OCI-LY1 (cell line): ENCODE results near the gene CRNN.

Experiments used
- H2AFZ ChIP-seq: fragments of 200-600 bp; sonication (generic), shearing (Covaris generic); 2 replicates; pipeline ENCODE4 v1.6.0; 2014; ENCODE audit warnings: antibody characterized with exemption, mild to moderate bottlenecking, low read length
- H3F3A ChIP-seq: fragments of 200-600 bp; sonication (generic), shearing (Covaris generic); 2 replicates; pipeline ENCODE4 v1.6.0; 2014; ENCODE audit warnings: mild to moderate bottlenecking, antibody characterized with exemption, low read length, moderate library complexity; ENCODE audit not compliant: insufficient read depth
- H3K27ac ChIP-seq: fragments of 200-600 bp; sonication (generic); 2 replicates; pipeline ENCODE4 v1.5.1; 2014; ENCODE audit warnings: low read length, mixed run types, mild to moderate bottlenecking, low read depth; ENCODE audit not compliant: poor library complexity, severe bottlenecking
- H3K27me3 ChIP-seq: fragments of 200-600 bp; sonication (generic); 2 replicates; pipeline ENCODE4 v1.6.0; 2014; ENCODE audit warnings: antibody characterized with exemption, mild to moderate bottlenecking, low read length, moderate library complexity; ENCODE audit not compliant: insufficient read depth
- H3K36me3 ChIP-seq: fragments of 200-600 bp; sonication (generic); 2 replicates; pipeline ENCODE4 v1.6.1; 2014; ENCODE audit warnings: mild to moderate bottlenecking, antibody characterized with exemption, low read length, moderate library complexity, mixed read lengths; ENCODE audit not compliant: insufficient read depth
- H3K4me1 ChIP-seq: fragments of 200-600 bp; sonication (generic); 2 replicates; pipeline ENCODE4 v1.5.1; 2014; ENCODE audit warnings: mild to moderate bottlenecking, low read length, moderate library complexity; ENCODE audit not compliant: insufficient read depth, severe bottlenecking
- H3K4me2 ChIP-seq: fragments of 200-600 bp; sonication (generic), shearing (Covaris generic); 2 replicates; pipeline ENCODE4 v1.6.1; 2014; ENCODE audit warnings: low read length
- H3K4me3 ChIP-seq: fragments of 200-600 bp; sonication (generic); 2 replicates; pipeline ENCODE4 v1.5.1; 2014; ENCODE audit warnings: low read length, low read depth, mild to moderate bottlenecking, mixed read lengths; ENCODE audit not compliant: poor library complexity, severe bottlenecking
- H3K79me2 ChIP-seq: fragments of 200-600 bp; shearing (Covaris generic); 2 replicates; pipeline ENCODE4 v1.6.1; 2016; ENCODE audit warnings: mixed run types, low read length, mixed read lengths; ENCODE audit not compliant: insufficient read depth
- H3K9ac ChIP-seq: fragments of 200-600 bp; sonication (generic), shearing (Covaris generic); 2 replicates; pipeline ENCODE4 v1.6.1; 2014; ENCODE audit warnings: mild to moderate bottlenecking, low read length, mixed read lengths
- H3K9me2 ChIP-seq: fragments of 200-600 bp; sonication (generic), shearing (Covaris generic); 2 replicates; pipeline ENCODE4 v1.6.1; 2014; ENCODE audit warnings: low read depth, mild to moderate bottlenecking, low read length, mixed read lengths
- H3K9me3 ChIP-seq: fragments of 200-600 bp; shearing (Covaris generic); 2 replicates; pipeline ENCODE4 v1.6.1; 2014; ENCODE audit warnings: low read length, mixed read lengths
- H4K20me1 ChIP-seq: fragments of 200-600 bp; sonication (generic), shearing (Covaris generic); 2 replicates; pipeline ENCODE4 v1.6.0; 2016; ENCODE audit warnings: mild to moderate bottlenecking, low read length; ENCODE audit not compliant: insufficient read depth
- EZH2 ChIP-seq: fragments of 200-600 bp; sonication (generic), shearing (Covaris generic); IDR thresholded peaks from 2 replicates; pipeline ENCODE4 v1.8.0; 2017; ENCODE audit warnings: borderline replicate concordance, mixed run types, mild to moderate bottlenecking, antibody characterized with exemption, low read length, moderate library complexity, mixed read lengths
- TF ChIP-seq, protein P1 (sequence below): fragments of 200-600 bp; sonication (generic), shearing (Covaris generic); IDR thresholded peaks from 2 replicates; pipeline ENCODE4 v1.5.1; 2017; ENCODE audit warnings: mild to moderate bottlenecking, antibody characterized with exemption, low read length, moderate library complexity, mixed read lengths

Gene CRNN

DNA sequence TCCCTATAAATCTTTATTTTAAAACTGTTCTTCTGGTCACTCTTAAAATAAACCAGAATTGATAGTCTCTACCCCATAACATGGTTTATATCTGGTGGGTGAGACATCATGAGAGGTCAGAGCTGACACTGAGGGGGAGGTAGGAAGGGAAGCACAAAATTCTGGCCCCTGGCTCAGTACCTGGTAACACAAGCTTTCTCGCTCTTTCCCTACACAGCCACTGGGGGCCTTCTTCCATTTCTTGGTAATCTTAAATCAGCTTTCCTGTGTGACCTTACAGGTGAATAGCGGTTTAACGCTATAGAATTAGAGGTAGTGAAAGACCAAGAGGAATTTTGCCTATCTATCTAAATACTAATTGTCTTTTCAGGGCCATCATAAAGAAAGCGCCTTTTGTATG is 5.4 kb downstream of the CRNN start:
- Histone ChIP-seq H3K9me2 (no peaks in the 10 kb centered on the region), H3K36me3 (no peaks in the 10 kb centered on the region), H3K4me2 (no peak overlapping the region), H3K9ac (no peak overlapping the region), H3K4me3 (no peak overlapping the region), H3K27ac (no peak overlapping the region), H3F3A (no peaks in the 10 kb centered on the region), H4K20me1 (no peaks in the 10 kb centered on the region), H3K79me2 (no peaks in the 10 kb centered on the region), H2AFZ (no peak overlapping the region), H3K4me1 (no peaks in the 10 kb centered on the region), H3K9me3 (no peaks in the 10 kb centered on the region), H3K27me3 (no peaks in the 10 kb centered on the region)
- TF ChIP-seq EZH2, result no peak
- TF ChIP-seq, protein P1, sequence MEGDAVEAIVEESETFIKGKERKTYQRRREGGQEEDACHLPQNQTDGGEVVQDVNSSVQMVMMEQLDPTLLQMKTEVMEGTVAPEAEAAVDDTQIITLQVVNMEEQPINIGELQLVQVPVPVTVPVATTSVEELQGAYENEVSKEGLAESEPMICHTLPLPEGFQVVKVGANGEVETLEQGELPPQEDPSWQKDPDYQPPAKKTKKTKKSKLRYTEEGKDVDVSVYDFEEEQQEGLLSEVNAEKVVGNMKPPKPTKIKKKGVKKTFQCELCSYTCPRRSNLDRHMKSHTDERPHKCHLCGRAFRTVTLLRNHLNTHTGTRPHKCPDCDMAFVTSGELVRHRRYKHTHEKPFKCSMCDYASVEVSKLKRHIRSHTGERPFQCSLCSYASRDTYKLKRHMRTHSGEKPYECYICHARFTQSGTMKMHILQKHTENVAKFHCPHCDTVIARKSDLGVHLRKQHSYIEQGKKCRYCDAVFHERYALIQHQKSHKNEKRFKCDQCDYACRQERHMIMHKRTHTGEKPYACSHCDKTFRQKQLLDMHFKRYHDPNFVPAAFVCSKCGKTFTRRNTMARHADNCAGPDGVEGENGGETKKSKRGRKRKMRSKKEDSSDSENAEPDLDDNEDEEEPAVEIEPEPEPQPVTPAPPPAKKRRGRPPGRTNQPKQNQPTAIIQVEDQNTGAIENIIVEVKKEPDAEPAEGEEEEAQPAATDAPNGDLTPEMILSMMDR, result no peak

DNA sequence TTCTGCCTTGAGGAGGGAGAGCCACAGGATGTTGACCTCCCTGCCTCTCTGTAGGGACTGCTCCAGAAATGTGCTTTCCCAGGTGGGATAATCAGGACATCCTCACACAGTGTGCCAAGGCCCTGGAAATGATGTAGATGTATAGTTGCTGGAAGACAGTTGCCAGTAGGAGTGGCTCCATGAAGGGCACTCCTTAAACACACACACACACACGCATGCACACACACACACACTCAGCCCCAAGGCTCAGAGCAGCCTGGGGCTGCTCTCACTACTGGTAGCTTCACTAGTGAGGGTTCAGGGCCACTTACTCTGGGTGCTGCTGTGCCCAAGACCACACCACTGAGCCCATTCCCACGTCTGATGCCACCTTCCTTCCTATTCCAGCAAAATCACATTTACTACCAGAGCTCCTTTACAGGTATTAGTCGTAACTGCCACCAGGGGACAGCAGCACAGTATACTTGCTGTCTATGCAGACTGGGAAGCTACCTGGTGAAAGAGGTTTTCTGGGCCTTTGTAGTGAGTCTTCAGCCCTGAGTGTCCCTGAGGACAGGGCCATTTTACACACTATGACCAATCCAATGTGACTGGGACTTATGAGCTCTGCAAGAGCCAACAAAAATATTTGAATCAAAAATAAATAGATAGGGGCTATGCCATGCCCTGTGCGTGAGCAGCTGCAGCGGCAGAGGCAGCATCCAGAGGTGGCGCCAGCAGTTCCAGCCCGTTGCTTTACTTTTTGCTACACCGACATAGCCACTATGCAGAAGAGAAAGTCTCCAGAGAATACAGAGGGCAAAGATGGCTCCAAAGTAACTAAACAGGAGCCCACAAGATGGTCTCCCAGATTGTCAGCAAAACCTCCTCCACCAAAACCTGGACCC is 15.0 kb downstream of the CRNN start:
- H3F3A ChIP-seq, result no peaks in the 10 kb centered on the region
- no peaks in the 10 kb centered on the region for H3K4me1 ChIP-seq
- H3K79me2 ChIP-seq, result no peaks in the 10 kb centered on the region
- H2AFZ ChIP-seq, result no peak overlapping the region
- no peaks in the 10 kb centered on the region for H3K36me3 ChIP-seq
- H3K4me2 ChIP-seq, result no peak overlapping the region
- H3K27me3 ChIP-seq, result no peaks in the 10 kb centered on the region
- H3K9ac ChIP-seq, result no peak overlapping the region
- no peaks in the 10 kb centered on the region for H3K9me2 ChIP-seq
- H3K27ac ChIP-seq, result no peak overlapping the region
- TF ChIP-seq, protein P1, result peak; percentile 49; the same call in 1 of the 2 replicates
- TF ChIP-seq EZH2, result no peak
- H4K20me1 ChIP-seq, result no peaks in the 10 kb centered on the region
- no peaks in the 10 kb centered on the region for H3K9me3 ChIP-seq
- no peak overlapping the region for H3K4me3 ChIP-seq

DNA sequence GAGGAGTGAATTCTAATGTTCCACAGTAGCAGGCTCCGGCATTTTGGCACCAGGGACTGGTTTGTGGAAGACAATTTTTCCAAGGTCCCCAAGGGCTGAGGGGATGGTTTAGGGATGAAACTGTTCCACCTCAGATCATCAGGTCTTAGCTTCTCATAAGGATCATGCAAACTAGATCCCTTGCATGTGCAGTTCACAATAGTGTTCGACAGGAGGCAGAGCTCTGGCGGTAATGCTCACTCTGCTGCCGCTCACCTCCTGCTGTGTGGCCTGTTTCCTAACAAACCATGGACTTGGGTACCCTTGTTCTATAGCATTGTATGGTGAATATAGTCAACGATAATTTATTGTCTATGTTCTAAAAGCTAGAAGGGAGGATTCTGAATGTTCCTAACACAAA is 16.6 kb downstream of the CRNN start:
- H3K4me1 ChIP-seq, result no peaks in the 10 kb centered on the region
- no peak overlapping the region for H2AFZ ChIP-seq
- H3K4me3 ChIP-seq, result no peak overlapping the region
- no peak overlapping the region for H3K27ac ChIP-seq
- no peak overlapping the region for H3K9ac ChIP-seq
- no peak overlapping the region for H3K4me2 ChIP-seq
- H3K9me3 ChIP-seq, result no peaks in the 10 kb centered on the region
- H3K79me2 ChIP-seq, result no peaks in the 10 kb centered on the region
- no peaks in the 10 kb centered on the region for H3K36me3 ChIP-seq
- H3K9me2 ChIP-seq, result no peaks in the 10 kb centered on the region
- no peaks in the 10 kb centered on the region for H3F3A ChIP-seq
- TF ChIP-seq, protein P1, result peak; percentile 29; the same call in 1 of the 2 replicates
- no peak for TF ChIP-seq EZH2
- no peaks in the 10 kb centered on the region for H4K20me1 ChIP-seq
- no peaks in the 10 kb centered on the region for H3K27me3 ChIP-seq
